H9 (cell line): ENCODE data around the gene TRMT44. TPM values are rescaled to one million over a fixed set of nuclear protein-coding genes. Genes with fewer than 3 reads are reported as not detected.

Source experiments
- DNase-seq: peaks from one replicate; pipeline ENCODE4 v3.0.0-alpha.2; 2017
- H2AFZ ChIP-seq: one replicate; pipeline ENCODE4 v1.6.1; 2013; ENCODE audit warnings: mild to moderate bottlenecking, low read length, control low read depth, moderate library complexity
- H2AK5ac ChIP-seq: 2 replicates; pipeline ENCODE4 v1.6.1; 2013; ENCODE audit warnings: low read length, control low read depth, mixed read lengths; ENCODE audit not compliant: insufficient read length
- H2BK120ac ChIP-seq: one replicate; pipeline ENCODE4 v1.6.1; 2013; ENCODE audit warnings: low read depth, mild to moderate bottlenecking, low read length, control low read depth, inconsistent platforms; ENCODE audit not compliant: poor library complexity, severe bottlenecking
- H2BK12ac ChIP-seq: 2 replicates; pipeline ENCODE4 v1.6.1; 2013; ENCODE audit warnings: low read length, control low read depth, mixed read lengths, low read depth; ENCODE audit not compliant: insufficient read length
- H2BK15ac ChIP-seq: 2 replicates; pipeline ENCODE4 v1.6.1; 2013; ENCODE audit warnings: low read depth, low read length, control low read depth
- H2BK20ac ChIP-seq: one replicate; pipeline ENCODE4 v1.6.1; 2013; ENCODE audit warnings: low read depth, mild to moderate bottlenecking, low read length, control low read depth, inconsistent platforms; ENCODE audit not compliant: poor library complexity, severe bottlenecking
- H2BK5ac ChIP-seq: 2 replicates; pipeline ENCODE4 v1.6.1; 2013; ENCODE audit warnings: low read length, control low read depth, mixed read lengths; ENCODE audit not compliant: insufficient read length
- H3K14ac ChIP-seq: 2 replicates; pipeline ENCODE4 v1.6.1; 2013; ENCODE audit warnings: low read length, control low read depth; ENCODE audit not compliant: insufficient read depth
- H3K18ac ChIP-seq: 2 replicates; pipeline ENCODE4 v1.6.1; 2013; ENCODE audit warnings: low read depth, mild to moderate bottlenecking, mixed read lengths, low read length, control low read depth; ENCODE audit not compliant: insufficient read length
- H3K23ac ChIP-seq: 2 replicates; pipeline ENCODE4 v1.6.1; 2013; ENCODE audit warnings: low read length, control low read depth, mixed read lengths, low read depth; ENCODE audit not compliant: insufficient read length
- H3K23me2 ChIP-seq: 2 replicates; pipeline ENCODE4 v1.6.1; 2013; ENCODE audit warnings: low read depth, mild to moderate bottlenecking, mixed read lengths, low read length, control low read depth; ENCODE audit not compliant: insufficient read length, poor library complexity, severe bottlenecking
- H3K27ac ChIP-seq: 2 replicates; pipeline ENCODE4 v1.5.1; 2013; ENCODE audit warnings: low read length, control low read depth, mixed read lengths, low read depth; ENCODE audit not compliant: insufficient read length
- H3K27me3 ChIP-seq: 2 replicates; pipeline ENCODE4 v1.6.1; 2013; ENCODE audit warnings: low read length, control low read depth, inconsistent platforms; ENCODE audit not compliant: insufficient read depth
- H3K4ac ChIP-seq: 2 replicates; pipeline ENCODE4 v1.6.1; 2013; ENCODE audit warnings: low read depth, mild to moderate bottlenecking, control low read depth, inconsistent platforms, low read length, moderate library complexity
- H3K4me1 ChIP-seq: 2 replicates; pipeline ENCODE4 v1.6.1; 2013; ENCODE audit warnings: low read length, control low read depth, inconsistent platforms; ENCODE audit not compliant: insufficient read depth
- H3K4me2 ChIP-seq: 2 replicates; pipeline ENCODE4 v1.6.1; 2013; ENCODE audit warnings: low read length, control low read depth, mixed read lengths; ENCODE audit not compliant: insufficient read length, insufficient read depth
- H3K56ac ChIP-seq: 2 replicates; pipeline ENCODE4 v1.6.1; 2013; ENCODE audit warnings: low read depth, mild to moderate bottlenecking, mixed read lengths, low read length, control low read depth; ENCODE audit not compliant: insufficient read length
- H3K79me1 ChIP-seq: 2 replicates; pipeline ENCODE4 v1.6.1; 2013; ENCODE audit warnings: low read depth, mild to moderate bottlenecking, moderate library complexity, low read length, control low read depth, inconsistent platforms; ENCODE audit not compliant: insufficient read depth, poor library complexity, severe bottlenecking
- H3K79me2 ChIP-seq: 2 replicates; pipeline ENCODE4 v1.6.1; 2013; ENCODE audit warnings: low read length, control low read depth, inconsistent platforms; ENCODE audit not compliant: insufficient read depth
- H3K9ac ChIP-seq: 2 replicates; pipeline ENCODE4 v1.6.1; 2013; ENCODE audit warnings: low read length, control low read depth, mixed read lengths; ENCODE audit not compliant: insufficient read length; ENCODE audit errors: extremely low read depth
- H3K9me3 ChIP-seq: one replicate; pipeline ENCODE4 v1.6.1; 2013; ENCODE audit warnings: low read depth, low read length, inconsistent platforms; ENCODE audit not compliant: control insufficient read depth
- H3T11ph ChIP-seq: one replicate; pipeline ENCODE4 v1.6.1; 2013; ENCODE audit warnings: mild to moderate bottlenecking, low read length, control low read depth, inconsistent platforms
- H4K20me1 ChIP-seq: one replicate; pipeline ENCODE4 v1.6.1; 2013; ENCODE audit not compliant: control insufficient read depth, insufficient read length, insufficient read depth
- H4K5ac ChIP-seq: 2 replicates; pipeline ENCODE4 v1.6.1; 2013; ENCODE audit warnings: low read depth, mild to moderate bottlenecking, mixed read lengths, low read length, control low read depth; ENCODE audit not compliant: insufficient read length
- H4K8ac ChIP-seq: replicated peaks from 2 replicates; pipeline ENCODE4 v1.6.1; 2013; ENCODE audit warnings: low read length, control low read depth, mixed read lengths, low read depth; ENCODE audit not compliant: insufficient read length
- H4K91ac ChIP-seq: 2 replicates; pipeline ENCODE4 v1.6.1; 2013; ENCODE audit warnings: low read depth, mild to moderate bottlenecking, moderate library complexity, mixed read lengths, low read length, control low read depth; ENCODE audit not compliant: insufficient read length
- H3K27ac Mint-ChIP-seq, 3 experiments: 2 replicates in 2 of 3; 3 replicates in 1 of 3; pipeline ENCODE4 v1.8.0; 2020 to 2021; ENCODE audit warnings: mixed read lengths in 3 of 3, mild to moderate bottlenecking in 1 of 3, moderate library complexity in 1 of 3
- H3K27me3 Mint-ChIP-seq: 2 replicates; pipeline ENCODE4 v1.8.0; 2021; ENCODE audit warnings: low read depth, mild to moderate bottlenecking, moderate library complexity, mixed read lengths
- H3K36me3 Mint-ChIP-seq, 3 experiments: 2 replicates in 2 of 3; 3 replicates in 1 of 3; pipeline ENCODE4 v1.8.0; 2020 to 2021; ENCODE audit warnings: low read depth in 3 of 3, mixed read lengths in 3 of 3; ENCODE audit not compliant: insufficient read depth in 1 of 3
- H3K4me1 Mint-ChIP-seq, 2 experiments: 2 replicates each; pipeline ENCODE4 v1.8.0; 2020; ENCODE audit warnings: mixed read lengths in 2 of 2
- H3K4me3 Mint-ChIP-seq, 2 experiments: 2 replicates in 1 of 2; 3 replicates in 1 of 2; pipeline ENCODE4 v1.8.0; 2020 to 2021; ENCODE audit warnings: mild to moderate bottlenecking in 2 of 2, mixed read lengths in 2 of 2, moderate library complexity in 1 of 2
- H3K9me3 Mint-ChIP-seq, 2 experiments: 2 replicates in 1 of 2; 3 replicates in 1 of 2; pipeline ENCODE4 v1.8.0; 2020; ENCODE audit warnings: mild to moderate bottlenecking in 2 of 2, mixed read lengths in 2 of 2, moderate library complexity in 1 of 2
- WGBS: extraction: QIAGEN DNeasy Blood & Tissue Kit; methylation state at CpG from one replicate; pipeline ENCODE4 v1.1.7; 2013; ENCODE audit warnings: missing lambda C conversion rate, low lambda C conversion rate, mixed read lengths; ENCODE audit not compliant: insufficient read length; ENCODE audit errors: extremely low coverage; 5-methylcytosine and 5-hydroxymethylcytosine counted together
- total RNA-seq: library from RNA; stranded (reverse); gene quantifications from 2 replicates; pipeline ENCODE4 v1.2.1, GENCODE V29; 2021
- TF ChIP-seq, protein P1 (sequence below): fragments of 200-600 bp; sonication (generic); conservative IDR thresholded peaks from 3 replicates; pipeline ENCODE4 v1.8.0; 2021; ENCODE audit warnings: antibody characterized with exemption, mild to moderate bottlenecking

The TRMT44 gene
- total RNA-seq, 1 experiment from 2014 or later = 22.8 TPM

DNA sequence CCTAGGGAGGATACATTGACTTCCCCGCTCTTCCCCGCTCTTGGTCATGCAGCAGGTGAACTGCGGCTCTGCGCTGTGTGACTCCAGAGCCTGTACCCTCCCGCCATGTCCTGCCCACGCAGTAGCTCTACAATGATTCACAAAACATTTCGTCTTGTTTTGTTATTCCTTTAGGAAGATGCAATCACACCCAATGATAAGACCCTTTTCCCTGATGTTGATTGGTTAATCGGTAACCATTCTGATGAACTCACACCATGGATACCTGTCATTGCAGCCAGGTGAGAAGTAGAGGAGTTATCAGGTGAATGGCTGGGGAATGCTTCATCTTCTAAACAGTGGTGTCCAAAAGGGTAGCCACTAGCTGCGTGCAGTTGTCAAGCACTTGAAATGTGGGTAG, 23.2 kb downstream of the TRMT44 start:
- H2BK15ac ChIP-seq = no peak overlapping the region
- no peaks in the 10 kb centered on the region for H3K4me1 ChIP-seq
- peak overlapping the region in 1 of 3 experiments; percentile 85; a peak in 2 of 7 replicates for H3K27ac Mint-ChIP-seq
- H2BK12ac ChIP-seq = no peak overlapping the region
- H4K5ac ChIP-seq = no peak overlapping the region
- H3K18ac ChIP-seq = no peak overlapping the region
- no peak overlapping the region for H3K9ac ChIP-seq
- H3K9me3 Mint-ChIP-seq = no peaks in the 10 kb centered on the region
- no peaks in the 10 kb centered on the region for H3K79me1 ChIP-seq
- peaks cover 6 to 12% of the 10 kb centered on the region in 2 experiments for H3K4me1 Mint-ChIP-seq
- no peak overlapping the region for H3K4me2 ChIP-seq
- TF ChIP-seq, protein P1, sequence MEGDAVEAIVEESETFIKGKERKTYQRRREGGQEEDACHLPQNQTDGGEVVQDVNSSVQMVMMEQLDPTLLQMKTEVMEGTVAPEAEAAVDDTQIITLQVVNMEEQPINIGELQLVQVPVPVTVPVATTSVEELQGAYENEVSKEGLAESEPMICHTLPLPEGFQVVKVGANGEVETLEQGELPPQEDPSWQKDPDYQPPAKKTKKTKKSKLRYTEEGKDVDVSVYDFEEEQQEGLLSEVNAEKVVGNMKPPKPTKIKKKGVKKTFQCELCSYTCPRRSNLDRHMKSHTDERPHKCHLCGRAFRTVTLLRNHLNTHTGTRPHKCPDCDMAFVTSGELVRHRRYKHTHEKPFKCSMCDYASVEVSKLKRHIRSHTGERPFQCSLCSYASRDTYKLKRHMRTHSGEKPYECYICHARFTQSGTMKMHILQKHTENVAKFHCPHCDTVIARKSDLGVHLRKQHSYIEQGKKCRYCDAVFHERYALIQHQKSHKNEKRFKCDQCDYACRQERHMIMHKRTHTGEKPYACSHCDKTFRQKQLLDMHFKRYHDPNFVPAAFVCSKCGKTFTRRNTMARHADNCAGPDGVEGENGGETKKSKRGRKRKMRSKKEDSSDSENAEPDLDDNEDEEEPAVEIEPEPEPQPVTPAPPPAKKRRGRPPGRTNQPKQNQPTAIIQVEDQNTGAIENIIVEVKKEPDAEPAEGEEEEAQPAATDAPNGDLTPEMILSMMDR = no peak
- H3K27me3 Mint-ChIP-seq = no peaks in the 10 kb centered on the region
- no peak overlapping the region for H3K23ac ChIP-seq
- H3K14ac ChIP-seq = no peak overlapping the region
- H3K27ac ChIP-seq = no peak overlapping the region
- H3K36me3 Mint-ChIP-seq = peaks cover 11 to 65% (median 28%) of the 10 kb centered on the region in 3 experiments; a peak in 6 of 7 replicates
- no peak for DNase-seq
- H3K9me3 ChIP-seq = no peaks in the 10 kb centered on the region
- H3K4ac ChIP-seq = no peak overlapping the region
- H3K79me2 ChIP-seq = no peaks in the 10 kb centered on the region
- H3K23me2 ChIP-seq = no peaks in the 10 kb centered on the region
- H2AK5ac ChIP-seq = no peak overlapping the region
- H2BK5ac ChIP-seq = no peak overlapping the region
- no peak overlapping the region for H2BK120ac ChIP-seq
- no peak overlapping the region for H2BK20ac ChIP-seq
- no peak overlapping the region for H3K56ac ChIP-seq
- no peak overlapping the region for H3T11ph ChIP-seq
- H4K20me1 ChIP-seq = no peaks in the 10 kb centered on the region
- H3K27me3 ChIP-seq = no peaks in the 10 kb centered on the region
- H3K4me3 Mint-ChIP-seq = no peak overlapping the region
- H2AFZ ChIP-seq = no peak overlapping the region
- H4K8ac ChIP-seq = no peak overlapping the region
- no peak overlapping the region for H4K91ac ChIP-seq
- no CpG with 5 or more reads among the region's 9 CpGs for WGBS
